Coronary artery (tissue), 2 donors: ENCODE results near the gene TGFBI.

Experiments used
- DNase-seq: peaks from one replicate; pipeline ENCODE4 v3.0.0-alpha.2; 2017; ENCODE audit warnings: low spot score
- H3K27ac ChIP-seq, 2 donors: fragments of 200-600 bp; sonication (generic); one replicate each; pipeline ENCODE4 v1.5.1; 2016 to 2019
- H3K4me3 ChIP-seq: fragments of 200-600 bp; sonication (generic); 2 replicates; pipeline ENCODE4 v1.5.1; 2016; ENCODE audit warnings: mild to moderate bottlenecking, moderate library complexity
- TF ChIP-seq, protein P1 (sequence below): fragments of 200-600 bp; sonication (generic); IDR thresholded peaks from one replicate; pipeline ENCODE4 v1.5.1; 2019; ENCODE audit warnings: antibody characterized with exemption

Gene TGFBI

DNA sequence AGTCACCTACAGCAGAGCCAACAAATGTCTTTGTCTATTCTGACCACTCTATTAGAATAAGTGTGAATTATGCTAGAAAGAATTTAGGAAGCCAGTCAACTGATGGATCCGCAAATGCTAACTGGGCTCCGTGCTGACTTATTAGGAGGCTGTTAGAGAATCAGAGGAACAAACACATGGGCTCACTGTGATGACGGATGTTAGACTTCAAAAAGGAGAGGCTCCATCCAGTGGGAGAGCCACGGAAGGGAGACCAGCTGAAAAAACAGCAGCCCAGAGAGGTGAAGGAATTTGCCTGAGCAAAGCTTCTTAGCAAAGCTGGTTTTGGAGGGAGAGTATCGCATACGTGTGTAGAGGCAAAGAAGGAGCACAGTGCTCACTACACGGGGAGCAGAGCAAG lies 5.8 kb upstream of the TGFBI start:
- Histone ChIP-seq H3K4me3 (no peak overlapping the region), H3K27ac (no peak overlapping the region)
- peak; percentile 41 for DNase-seq
- TF ChIP-seq, protein P1, sequence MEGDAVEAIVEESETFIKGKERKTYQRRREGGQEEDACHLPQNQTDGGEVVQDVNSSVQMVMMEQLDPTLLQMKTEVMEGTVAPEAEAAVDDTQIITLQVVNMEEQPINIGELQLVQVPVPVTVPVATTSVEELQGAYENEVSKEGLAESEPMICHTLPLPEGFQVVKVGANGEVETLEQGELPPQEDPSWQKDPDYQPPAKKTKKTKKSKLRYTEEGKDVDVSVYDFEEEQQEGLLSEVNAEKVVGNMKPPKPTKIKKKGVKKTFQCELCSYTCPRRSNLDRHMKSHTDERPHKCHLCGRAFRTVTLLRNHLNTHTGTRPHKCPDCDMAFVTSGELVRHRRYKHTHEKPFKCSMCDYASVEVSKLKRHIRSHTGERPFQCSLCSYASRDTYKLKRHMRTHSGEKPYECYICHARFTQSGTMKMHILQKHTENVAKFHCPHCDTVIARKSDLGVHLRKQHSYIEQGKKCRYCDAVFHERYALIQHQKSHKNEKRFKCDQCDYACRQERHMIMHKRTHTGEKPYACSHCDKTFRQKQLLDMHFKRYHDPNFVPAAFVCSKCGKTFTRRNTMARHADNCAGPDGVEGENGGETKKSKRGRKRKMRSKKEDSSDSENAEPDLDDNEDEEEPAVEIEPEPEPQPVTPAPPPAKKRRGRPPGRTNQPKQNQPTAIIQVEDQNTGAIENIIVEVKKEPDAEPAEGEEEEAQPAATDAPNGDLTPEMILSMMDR: no peak

DNA sequence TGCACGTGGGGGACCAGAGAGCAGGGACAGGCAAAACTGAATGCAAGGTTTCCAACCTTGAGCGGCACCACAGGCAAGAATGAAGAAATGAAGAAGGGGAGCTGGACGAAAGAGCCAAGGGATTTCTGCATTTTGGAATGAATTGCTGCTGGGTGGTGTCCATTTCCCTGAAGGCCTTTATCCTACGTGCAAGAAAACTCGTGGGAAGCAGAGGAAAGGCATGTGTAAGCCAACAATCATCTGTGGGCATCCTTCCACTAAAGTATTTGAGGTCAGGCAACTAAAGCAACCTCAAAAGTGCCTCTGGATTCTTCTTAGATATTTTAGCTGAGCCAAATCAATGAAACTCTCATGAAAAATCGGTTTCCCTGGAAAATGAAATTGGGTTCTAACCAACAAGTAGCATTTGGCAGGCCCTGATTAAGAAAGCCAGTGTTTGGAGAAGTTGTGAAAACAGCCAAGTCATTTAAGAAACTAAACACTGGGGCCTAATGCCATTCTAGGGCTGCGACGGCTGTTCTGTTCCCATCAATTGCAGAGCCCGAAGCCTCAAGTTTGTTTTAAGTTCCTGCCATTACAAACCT lies 4.7 kb upstream of the TGFBI start:
- DNase-seq: peak; percentile 38
- no peak overlapping the region for H3K4me3 ChIP-seq
- TF ChIP-seq, protein P1: no peak
- H3K27ac ChIP-seq: peak overlapping the region; percentile 73 to 87

DNA sequence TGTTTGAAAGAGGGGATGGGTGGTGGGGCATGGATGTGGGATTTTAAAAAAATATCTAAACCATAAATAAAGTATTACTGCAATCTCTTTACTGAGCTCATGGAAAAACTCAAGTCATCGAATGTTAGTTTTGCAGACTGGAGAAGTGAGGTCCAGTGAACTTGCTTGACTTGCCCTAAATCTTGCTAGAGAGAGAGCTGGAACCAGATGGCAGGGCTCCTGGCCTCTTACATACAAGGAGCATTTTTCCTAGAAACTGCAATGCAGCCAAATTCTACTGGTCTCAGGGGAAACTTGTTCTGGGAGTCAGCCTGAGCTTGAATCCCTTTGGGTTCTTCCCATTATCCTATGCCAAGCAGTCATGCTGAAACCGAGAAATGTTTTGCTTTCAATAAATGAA lies 2.9 kb upstream of the TGFBI start:
- no peak overlapping the region for H3K4me3 ChIP-seq
- TF ChIP-seq, protein P1: no peak
- H3K27ac ChIP-seq: peak overlapping the region; percentile 80 to 87
- peak; percentile 83 for DNase-seq

DNA sequence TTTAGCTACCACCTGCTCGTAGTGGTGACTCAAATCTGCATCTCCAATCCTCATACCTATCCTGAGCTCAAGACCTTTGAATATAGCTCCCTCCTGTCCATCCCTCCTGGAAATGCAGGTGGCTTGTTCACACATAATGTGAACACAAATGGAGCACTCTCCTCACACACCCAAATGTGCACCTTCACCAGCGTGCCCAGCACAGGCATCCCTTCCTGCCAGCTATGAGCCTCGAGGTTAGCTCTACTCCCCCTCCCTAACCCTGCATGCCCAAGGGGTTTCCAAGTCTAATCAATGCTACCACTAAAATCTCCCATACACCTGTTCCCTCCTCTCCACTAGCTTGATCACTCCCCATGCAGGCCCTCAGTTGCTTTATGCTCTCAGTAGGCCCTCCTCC lies 2.2 kb upstream of the TGFBI start:
- DNase-seq: peak; percentile 58
- H3K27ac ChIP-seq: peak overlapping the region; percentile 4 to 68
- no peak overlapping the region for H3K4me3 ChIP-seq
- TF ChIP-seq, protein P1: no peak

DNA sequence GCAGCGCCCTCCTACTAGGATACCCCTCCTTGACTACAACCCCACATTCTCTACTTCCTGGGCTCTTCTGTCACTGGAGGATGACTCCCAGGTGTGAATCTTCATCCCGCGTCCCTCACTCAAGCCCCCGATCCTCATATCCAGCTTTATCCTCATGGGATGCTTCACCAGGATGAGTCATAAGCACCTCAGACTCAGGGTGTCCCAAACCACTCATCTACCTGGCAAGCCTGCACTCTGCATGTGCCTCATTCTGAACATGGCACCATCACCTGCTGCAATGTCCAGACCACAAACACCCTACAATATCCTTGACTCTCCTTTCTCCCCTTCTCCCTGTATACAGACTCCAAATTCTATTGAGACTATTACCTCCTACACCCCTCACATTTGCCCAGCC lies 1.5 kb upstream of the TGFBI start:
- peak overlapping the region in 1 of 2 donors; percentile 68 for H3K27ac ChIP-seq
- TF ChIP-seq, protein P1: no peak
- DNase-seq: peak; percentile 67
- H3K4me3 ChIP-seq: no peak overlapping the region

DNA sequence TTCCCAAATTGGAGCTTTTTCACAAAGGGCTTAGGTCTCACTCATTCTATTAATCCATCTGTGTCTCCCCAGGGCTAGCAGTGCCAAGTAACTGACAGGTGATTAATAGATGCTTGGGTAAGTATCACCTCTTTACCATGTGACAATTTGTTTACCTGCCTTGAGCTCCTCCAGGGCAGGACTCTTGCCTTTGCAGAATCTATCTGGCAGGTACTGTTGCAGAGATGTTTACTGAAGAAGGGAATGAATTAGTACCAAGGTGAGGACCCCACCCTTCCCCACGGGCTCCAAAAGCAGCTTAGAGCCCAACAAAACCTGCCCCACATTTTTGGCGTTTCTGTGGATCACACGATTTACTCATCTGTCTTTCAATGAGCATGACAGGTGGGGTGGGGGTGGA lies 698 bp upstream of the TGFBI start:
- Histone ChIP-seq H3K4me3 (peak overlapping the region; percentile 76), H3K27ac (peak overlapping the region in 1 of 2 donors; percentile 79)
- TF ChIP-seq, protein P1: no peak
- DNase-seq: no peak

DNA sequence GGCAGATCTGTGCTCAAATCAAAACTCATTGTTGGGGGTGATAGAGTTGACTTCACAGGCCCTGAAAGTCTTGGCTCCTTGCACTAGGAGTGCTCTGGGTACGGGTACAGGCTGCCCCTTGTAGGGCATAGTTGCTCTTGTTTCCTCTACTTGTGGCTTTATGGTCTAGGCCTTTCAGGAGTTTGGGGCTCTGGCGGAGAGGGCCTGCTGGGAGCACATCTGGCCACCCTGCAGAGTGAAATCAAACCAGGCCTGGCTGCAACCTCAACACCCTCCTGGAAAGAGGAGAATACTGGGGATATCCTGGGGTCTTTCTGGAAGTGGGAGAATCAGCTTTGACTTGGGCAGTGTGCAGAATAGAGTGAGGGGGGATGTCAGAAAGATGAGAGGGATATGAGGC lies 1.5 kb downstream of the TGFBI start:
- TF ChIP-seq, protein P1: no peak
- Histone ChIP-seq H3K27ac (peak overlapping the region in 1 of 2 donors; percentile 79), H3K4me3 (peak overlapping the region; percentile 76)
- peak; percentile 26 for DNase-seq
